DND-41 (cell line): ENCODE data around the gene GPR18.

ENCODE experiments used
- EZH2 ChIP-seq: IDR thresholded peaks from 3 replicates; pipeline ENCODE4 v1.6.1; 2012; ENCODE audit warnings: borderline replicate concordance, low read depth, mild to moderate bottlenecking, moderate library complexity, low read length, inconsistent platforms; ENCODE audit not compliant: severe bottlenecking
- TF ChIP-seq, protein P1 (sequence below): IDR thresholded peaks from 2 replicates; pipeline ENCODE4 v1.5.1; 2012; ENCODE audit warnings: borderline replicate concordance, low read length, moderate library complexity, mild to moderate bottlenecking; ENCODE audit not compliant: poor library complexity, severe bottlenecking; ENCODE audit errors: extremely low read depth

DNA sequence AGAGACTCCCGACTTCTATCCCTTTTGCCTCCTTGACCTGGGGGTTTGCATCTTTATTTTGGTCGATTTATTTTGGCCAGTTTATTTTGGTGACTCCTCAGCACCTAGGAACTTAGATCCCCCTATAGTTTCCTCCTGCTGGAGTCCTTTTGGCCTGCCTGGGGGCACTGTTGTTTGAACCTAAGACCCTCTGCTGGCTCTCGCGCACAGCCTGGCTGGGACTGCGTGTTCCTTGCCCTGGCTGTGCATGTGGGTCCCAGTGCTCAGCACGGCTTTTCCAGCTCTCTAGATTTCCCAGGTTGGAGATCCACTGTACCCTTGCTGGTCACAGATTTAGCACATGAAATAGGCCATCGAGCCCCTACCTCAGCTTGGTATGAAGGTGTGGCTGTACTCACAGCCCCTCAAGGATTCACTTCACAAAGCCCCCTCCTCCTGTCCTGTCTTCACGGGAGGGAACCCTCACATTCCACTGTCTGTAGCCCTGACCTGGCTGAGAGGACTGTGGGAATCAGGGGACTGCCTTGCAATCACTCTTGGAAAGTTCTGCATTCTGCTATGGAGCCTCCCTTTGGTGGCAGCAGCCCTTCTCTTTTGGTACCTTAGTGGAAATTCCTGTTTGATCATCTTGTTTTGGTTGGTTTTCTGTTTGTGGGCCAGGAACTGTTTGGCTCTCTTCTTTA is 49.2 kb downstream of the GPR18 start:
- no peak for TF ChIP-seq EZH2
- TF ChIP-seq, protein P1, sequence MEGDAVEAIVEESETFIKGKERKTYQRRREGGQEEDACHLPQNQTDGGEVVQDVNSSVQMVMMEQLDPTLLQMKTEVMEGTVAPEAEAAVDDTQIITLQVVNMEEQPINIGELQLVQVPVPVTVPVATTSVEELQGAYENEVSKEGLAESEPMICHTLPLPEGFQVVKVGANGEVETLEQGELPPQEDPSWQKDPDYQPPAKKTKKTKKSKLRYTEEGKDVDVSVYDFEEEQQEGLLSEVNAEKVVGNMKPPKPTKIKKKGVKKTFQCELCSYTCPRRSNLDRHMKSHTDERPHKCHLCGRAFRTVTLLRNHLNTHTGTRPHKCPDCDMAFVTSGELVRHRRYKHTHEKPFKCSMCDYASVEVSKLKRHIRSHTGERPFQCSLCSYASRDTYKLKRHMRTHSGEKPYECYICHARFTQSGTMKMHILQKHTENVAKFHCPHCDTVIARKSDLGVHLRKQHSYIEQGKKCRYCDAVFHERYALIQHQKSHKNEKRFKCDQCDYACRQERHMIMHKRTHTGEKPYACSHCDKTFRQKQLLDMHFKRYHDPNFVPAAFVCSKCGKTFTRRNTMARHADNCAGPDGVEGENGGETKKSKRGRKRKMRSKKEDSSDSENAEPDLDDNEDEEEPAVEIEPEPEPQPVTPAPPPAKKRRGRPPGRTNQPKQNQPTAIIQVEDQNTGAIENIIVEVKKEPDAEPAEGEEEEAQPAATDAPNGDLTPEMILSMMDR = no peak
